Peyer's patch (tissue), 4 donors: ENCODE data around the gene DLG3.

Experiments
- CTCF ChIP-seq, 6 experiments: fragments of 450-650 bp in 4 of 6; fragments of 200-600 bp in 2 of 6; sonication (generic) in 1 of 6; IDR thresholded peaks; one replicate each; pipeline ENCODE4 v1.5.1; 2017 to 2019; ENCODE audit warnings: antibody characterized with exemption in 6 of 6, mild to moderate bottlenecking in 3 of 6, moderate library complexity in 1 of 6
- POLR2A ChIP-seq, 2 donors: fragments of 450-650 bp; IDR thresholded peaks; one replicate each; pipeline ENCODE4 v1.5.1; 2017; ENCODE audit warnings: antibody characterized with exemption in 2 of 2, mild to moderate bottlenecking in 2 of 2, moderate library complexity in 2 of 2

- TF ChIP-seq CTCF (IDR thresholded peaks at IDR 0.05) (peak; percentile 27 to 84 (median 76)), POLR2A (IDR thresholded peaks at IDR 0.05) (peak in 1 of 2 donors; percentile 32)
Observed at GRCh38 chrX:70454441-70455365, 10.1 kb downstream of the DLG3 start.
